ENCODE results near the gene AIG1. TPM values are rescaled to one million over a fixed set of nuclear protein-coding genes. Genes with fewer than 3 reads are reported as not detected.

The AIG1 gene
- total and polyA plus RNA-seq, 4 donors: 19.9 to 31.7 (median 27.3) TPM

DNA sequence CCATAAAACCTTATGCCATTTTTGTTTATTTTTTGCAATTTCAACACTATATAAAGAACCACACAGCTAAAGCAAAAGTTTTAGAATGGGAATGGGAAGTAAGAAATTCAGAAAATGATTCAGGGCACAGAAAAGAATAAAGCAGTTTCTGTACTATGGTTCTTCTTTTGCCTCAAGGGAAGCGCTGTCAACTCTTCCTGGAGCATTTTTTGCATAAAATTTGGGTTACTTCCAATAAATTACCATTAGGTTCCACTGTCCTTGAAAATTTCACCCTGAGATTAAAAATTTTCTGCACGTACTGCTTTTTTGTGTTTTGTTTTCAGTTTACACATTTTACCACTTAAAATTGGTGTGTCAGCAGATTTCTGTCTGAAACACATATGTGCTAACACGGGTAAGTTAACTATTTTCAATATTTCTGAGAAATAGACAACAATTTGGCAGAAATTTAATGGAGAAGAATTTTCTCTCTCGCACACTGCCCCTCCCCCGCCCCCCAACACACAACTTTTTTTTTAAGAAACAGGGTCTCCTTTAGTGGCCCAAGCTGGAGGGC is 310.2 kb downstream of the AIG1 start:
- Histone ChIP-seq H3K9ac (ENCODE audit: insufficient read depth in 1 of 2, low read length in 2 of 2) (no peak overlapping the region), H3K27me3 (ENCODE audit: control insufficient read depth in 3 of 3, insufficient read depth in 3 of 3, low read length in 2 of 3) (no peaks in the 10 kb centered on the region), H3K4me1 (ENCODE audit: control insufficient read depth in 5 of 5, insufficient read depth in 5 of 5, low read length in 5 of 5) (no peaks in the 10 kb centered on the region), H3K36me3 (ENCODE audit: control insufficient read depth in 4 of 4, insufficient read depth in 4 of 4, low read length in 4 of 4) (no peaks in the 10 kb centered on the region), H3K4me3 (no peak overlapping the region), H3K27ac (ENCODE audit: low read depth in 1 of 2, low read length in 1 of 2) (no peak overlapping the region), H3K9me3 (ENCODE audit: control insufficient read depth in 4 of 4, insufficient read depth in 3 of 4, low read length in 3 of 4) (no peaks in the 10 kb centered on the region)
- peak in 1 of 3 donors; percentile 11 for DNase-seq
- no peak for ATAC-seq (ENCODE audit: insufficient read depth, low FRiP score)
- WGBS, 2 donors: 81 to 89% methylated on average over 5 of the region's 5 CpGs
- TF ChIP-seq, protein P1, sequence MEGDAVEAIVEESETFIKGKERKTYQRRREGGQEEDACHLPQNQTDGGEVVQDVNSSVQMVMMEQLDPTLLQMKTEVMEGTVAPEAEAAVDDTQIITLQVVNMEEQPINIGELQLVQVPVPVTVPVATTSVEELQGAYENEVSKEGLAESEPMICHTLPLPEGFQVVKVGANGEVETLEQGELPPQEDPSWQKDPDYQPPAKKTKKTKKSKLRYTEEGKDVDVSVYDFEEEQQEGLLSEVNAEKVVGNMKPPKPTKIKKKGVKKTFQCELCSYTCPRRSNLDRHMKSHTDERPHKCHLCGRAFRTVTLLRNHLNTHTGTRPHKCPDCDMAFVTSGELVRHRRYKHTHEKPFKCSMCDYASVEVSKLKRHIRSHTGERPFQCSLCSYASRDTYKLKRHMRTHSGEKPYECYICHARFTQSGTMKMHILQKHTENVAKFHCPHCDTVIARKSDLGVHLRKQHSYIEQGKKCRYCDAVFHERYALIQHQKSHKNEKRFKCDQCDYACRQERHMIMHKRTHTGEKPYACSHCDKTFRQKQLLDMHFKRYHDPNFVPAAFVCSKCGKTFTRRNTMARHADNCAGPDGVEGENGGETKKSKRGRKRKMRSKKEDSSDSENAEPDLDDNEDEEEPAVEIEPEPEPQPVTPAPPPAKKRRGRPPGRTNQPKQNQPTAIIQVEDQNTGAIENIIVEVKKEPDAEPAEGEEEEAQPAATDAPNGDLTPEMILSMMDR (IDR thresholded peaks at IDR 0.05; ENCODE audit: control extremely low read depth, extremely low read depth): no peak

DNA sequence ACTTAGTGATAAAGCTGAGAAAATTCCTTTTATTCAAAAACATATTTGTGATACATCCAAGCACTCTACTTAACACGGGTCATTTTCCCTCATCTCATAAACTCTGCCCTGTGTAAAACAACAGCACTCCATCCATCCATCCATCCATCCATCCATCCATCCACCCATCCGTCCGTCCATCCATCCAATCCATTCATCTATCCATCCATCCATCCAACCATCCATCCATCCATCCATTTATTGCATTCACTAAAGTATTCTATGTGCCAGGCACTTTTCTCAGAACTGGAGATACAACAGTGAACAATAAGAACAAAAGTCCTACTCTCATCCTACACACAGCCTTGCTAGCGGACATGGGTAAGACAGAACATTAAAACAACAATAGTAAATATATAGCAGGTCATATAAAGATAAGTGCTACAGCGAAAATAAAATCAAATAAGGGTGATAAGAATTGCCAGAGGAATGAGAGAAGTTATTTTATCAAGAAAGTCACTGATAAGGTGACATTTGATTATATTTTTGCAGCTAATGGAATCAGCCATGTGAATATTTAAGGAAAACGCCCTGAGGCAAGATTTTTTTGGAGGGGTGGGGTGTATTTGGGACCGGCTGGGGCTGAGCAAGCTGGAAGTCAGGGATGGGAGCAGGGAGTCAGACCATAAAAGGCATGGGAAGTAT is 311.7 kb downstream of the AIG1 start:
- H3K27me3 ChIP-seq (ENCODE audit: control insufficient read depth in 3 of 3, insufficient read depth in 3 of 3, low read length in 2 of 3): no peaks in the 10 kb centered on the region
- 83 to 86% methylated on average over 7 of the region's 7 CpGs for WGBS, 2 donors
- no peaks in the 10 kb centered on the region for H3K4me1 ChIP-seq (ENCODE audit: control insufficient read depth in 5 of 5, insufficient read depth in 5 of 5, low read length in 5 of 5)
- H3K36me3 ChIP-seq (ENCODE audit: control insufficient read depth in 4 of 4, insufficient read depth in 4 of 4, low read length in 4 of 4): no peaks in the 10 kb centered on the region
- H3K27ac ChIP-seq (ENCODE audit: low read depth in 1 of 2, low read length in 1 of 2): no peak overlapping the region
- TF ChIP-seq, protein P1 (IDR thresholded peaks at IDR 0.05; ENCODE audit: control extremely low read depth, extremely low read depth): no peak
- H3K9me3 ChIP-seq (ENCODE audit: control insufficient read depth in 4 of 4, insufficient read depth in 3 of 4, low read length in 3 of 4): no peaks in the 10 kb centered on the region
- no peak for DNase-seq
- H3K9ac ChIP-seq (ENCODE audit: insufficient read depth in 1 of 2, low read length in 2 of 2): no peak overlapping the region
- ATAC-seq (ENCODE audit: insufficient read depth, low FRiP score): no peak
- H3K4me3 ChIP-seq: no peak overlapping the region

DNA sequence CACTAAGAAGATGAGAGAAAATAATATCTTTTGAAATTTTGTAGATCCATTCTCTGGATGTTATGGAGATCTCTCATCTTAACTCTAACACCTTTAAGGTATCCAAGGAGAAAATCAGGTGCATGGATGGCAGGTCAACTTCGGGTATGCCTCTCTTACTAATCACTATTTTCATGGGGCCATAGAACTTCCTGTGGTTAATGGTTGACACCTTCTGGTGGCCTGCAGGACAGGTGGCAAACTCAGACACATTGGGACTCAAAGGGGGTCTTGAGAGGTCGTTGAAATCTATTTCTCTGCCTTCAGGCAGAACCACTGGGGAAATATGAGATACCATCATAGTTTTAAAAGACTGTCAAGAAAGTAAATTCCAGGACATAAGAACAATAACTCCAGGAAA is 313.3 kb downstream of the AIG1 start:
- ATAC-seq (ENCODE audit: insufficient read depth, low FRiP score): no peak
- WGBS, 2 donors: 39 to 42% methylated on average over 2 of the region's 2 CpGs
- H3K27ac ChIP-seq (ENCODE audit: low read depth in 1 of 2, low read length in 1 of 2): no peak overlapping the region

More for the DNA sequence above, 313.3 kb downstream of the AIG1 start:
- H3K27me3 ChIP-seq (ENCODE audit: control insufficient read depth in 3 of 3, insufficient read depth in 3 of 3, low read length in 2 of 3): no peaks in the 10 kb centered on the region
- no peaks in the 10 kb centered on the region for H3K9me3 ChIP-seq (ENCODE audit: control insufficient read depth in 4 of 4, insufficient read depth in 3 of 4, low read length in 3 of 4)
- H3K4me3 ChIP-seq: no peak overlapping the region
- no peak overlapping the region for H3K9ac ChIP-seq (ENCODE audit: insufficient read depth in 1 of 2, low read length in 2 of 2)
- H3K36me3 ChIP-seq (ENCODE audit: control insufficient read depth in 4 of 4, insufficient read depth in 4 of 4, low read length in 4 of 4): no peaks in the 10 kb centered on the region
- TF ChIP-seq, protein P1 (IDR thresholded peaks at IDR 0.05; ENCODE audit: control extremely low read depth, extremely low read depth): no peak
- no peak for DNase-seq
- no peaks in the 10 kb centered on the region for H3K4me1 ChIP-seq (ENCODE audit: control insufficient read depth in 5 of 5, insufficient read depth in 5 of 5, low read length in 5 of 5)
